ENCODE data around the gene DRAM1.

GRCh38 chr12:101850199-101850598, 27.2 kb upstream of the DRAM1 start:
- TF ChIP-seq CTCF (conservative IDR thresholded peaks at IDR 0.05 in 1 of 2, IDR thresholded peaks at IDR 0.05 in 1 of 2; ENCODE audit: low read depth in 1 of 2, low read length in 2 of 2) (no peak), EZH2 (IDR thresholded peaks at IDR 0.05; ENCODE audit: low read length, missing control alignments) (no peak)

All from fibroblast of lung (primary cell).